OCI-LY7 (cell line): ENCODE results near the gene KRTAP22-1. TPM values are rescaled to one million over a fixed set of nuclear protein-coding genes. Genes with fewer than 3 reads are reported as not detected.

Source experiments
- BruUV-seq: library from RNA; stranded (reverse); fragments of 400-500 nt; replicated peaks from 2 replicates; lab custom pipeline; 2021; lab: Mats Ljungman, UMichigan
- CTCF ChIA-PET: fragments of 300-600 bp; sonication (Branson Sonifier 250); formaldehyde crosslinking; loops from one replicate; lab custom pipeline; 2022; ENCODE audit warnings: antibody characterized with exemption; ENCODE audit not compliant: unreplicated experiment; lab: Charles Lee
- POLR2A ChIA-PET: fragments of 300-600 bp; sonication (Branson Sonifier 250); formaldehyde crosslinking; loops from one replicate; lab custom pipeline; 2022; ENCODE audit warnings: antibody characterized with exemption; lab: Charles Lee
- DNase-seq: peaks from one replicate; pipeline ENCODE4 v3.0.0-alpha.2; 2015; ENCODE audit warnings: low spot score
- H2AFZ ChIP-seq: fragments of 200-600 bp; sonication (generic), shearing (Covaris generic); 2 replicates; pipeline ENCODE4 v1.6.1; 2014; ENCODE audit warnings: mild to moderate bottlenecking, antibody characterized with exemption, low read length, moderate library complexity
- H3K27ac ChIP-seq: fragments of 200-600 bp; sonication (generic); 2 replicates; pipeline ENCODE4 v1.5.1; 2014; ENCODE audit warnings: mixed run types, low read depth, mild to moderate bottlenecking, moderate library complexity, low read length, inconsistent platforms; ENCODE audit not compliant: poor library complexity, severe bottlenecking
- H3K36me3 ChIP-seq: fragments of 200-600 bp; sonication (generic); 2 replicates; pipeline ENCODE4 v1.6.1; 2014; ENCODE audit warnings: mild to moderate bottlenecking, antibody characterized with exemption, low read length, moderate library complexity, mixed read lengths; ENCODE audit not compliant: insufficient read depth
- H3K4me1 ChIP-seq: fragments of 200-600 bp; sonication (generic); 2 replicates; pipeline ENCODE4 v1.5.1; 2014; ENCODE audit warnings: mild to moderate bottlenecking, low read length; ENCODE audit not compliant: insufficient read depth, poor library complexity, severe bottlenecking
- H3K4me2 ChIP-seq: fragments of 200-600 bp; sonication (generic); 2 replicates; pipeline ENCODE4 v1.6.1; 2014; ENCODE audit warnings: mild to moderate bottlenecking, low read length
- H3K4me3 ChIP-seq: fragments of 200-600 bp; sonication (generic); 2 replicates; pipeline ENCODE4 v1.5.1; 2014; ENCODE audit warnings: mild to moderate bottlenecking, low read depth, low read length; ENCODE audit not compliant: poor library complexity, severe bottlenecking
- H3K79me2 ChIP-seq: fragments of 200-600 bp; sonication (generic); 2 replicates; pipeline ENCODE4 v1.6.1; 2016; ENCODE audit warnings: low read depth, mild to moderate bottlenecking, low read length, moderate library complexity, mixed read lengths; ENCODE audit not compliant: insufficient read depth
- H3K9me2 ChIP-seq: fragments of 200-600 bp; sonication (generic); 2 replicates; pipeline ENCODE4 v1.6.1; 2016; ENCODE audit warnings: mild to moderate bottlenecking, low read length, mixed read lengths; ENCODE audit not compliant: insufficient read depth
- H3K9me3 ChIP-seq: fragments of 200-600 bp; sonication (generic); 2 replicates; pipeline ENCODE4 v1.6.1; 2014; ENCODE audit warnings: mild to moderate bottlenecking, mixed run types, low read length, mixed read lengths
- H4K20me1 ChIP-seq: fragments of 200-600 bp; sonication (generic); 2 replicates; pipeline ENCODE4 v1.6.1; 2014; ENCODE audit warnings: mild to moderate bottlenecking, antibody characterized with exemption, low read length, moderate library complexity, mixed read lengths; ENCODE audit not compliant: insufficient read depth
- EZH2phosphoT487 ChIP-seq: fragments of 200-600 bp; sonication (generic); IDR thresholded peaks from 2 replicates; pipeline ENCODE4 v1.6.1; 2018; ENCODE audit warnings: low read depth, borderline replicate concordance, mild to moderate bottlenecking, mixed run types, antibody characterized with exemption, low read length, moderate library complexity, mixed read lengths
- intact Hi-C: fragments of 100-400 bp; cut with micrococcal nuclease; formaldehyde crosslinking; loops from one replicate; pipeline ENCODE4 v1.10.0; 2022; ENCODE audit not compliant: unreplicated experiment
- total RNA-seq, 2 experiments: library from RNA; depleted of rRNA in 1 of 2; stranded (reverse); fragments of >200 nt in 1 of 2; shearing (Covaris generic) in 1 of 2; gene quantifications; 2 replicates each; pipeline ENCODE4 v1.2.3, GENCODE V29; 2014 to 2022
- TF ChIP-seq, protein P1 (sequence below): fragments of 200-600 bp; sonication (generic); conservative IDR thresholded peaks from 2 replicates; pipeline ENCODE4 v1.5.1; 2014; ENCODE audit warnings: mild to moderate bottlenecking, antibody characterized with exemption, low read length, moderate library complexity, mixed read lengths

KRTAP22-1 gene
- total RNA-seq, 2 experiments from 2014 or later = not detected

DNA sequence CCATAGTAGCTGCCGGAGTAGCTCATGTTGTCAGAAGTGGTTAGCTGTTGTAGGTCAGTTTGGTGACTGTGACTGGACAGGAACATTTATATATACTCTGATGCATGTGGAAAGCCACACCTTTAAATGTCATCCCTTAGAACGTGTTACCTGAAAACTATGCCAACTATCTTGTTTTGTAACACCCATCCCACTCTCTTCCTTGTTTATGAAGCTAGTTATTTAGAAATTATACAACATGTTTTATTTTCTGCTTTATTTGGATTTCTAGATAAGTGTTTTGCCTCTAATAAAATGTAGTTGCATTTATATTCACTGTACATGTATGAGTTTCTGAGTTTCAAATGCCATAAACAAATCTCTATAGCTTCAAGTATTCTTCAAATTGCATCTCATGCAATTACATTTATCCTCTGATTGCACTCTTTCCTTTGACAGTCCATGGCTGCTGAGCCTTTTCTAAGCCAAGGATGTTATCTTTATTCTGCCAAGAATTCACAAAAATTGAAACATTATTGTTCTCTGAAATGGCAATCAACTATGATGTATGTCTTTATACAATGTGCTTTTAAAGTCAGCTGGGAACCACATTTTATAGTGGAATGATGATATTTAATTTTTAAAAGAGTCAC lies 39.5 kb upstream of the KRTAP22-1 start, which contains the start of gene KRTAP19-7:
TSS of gene KRTAP19-7 (minus strand) at position 51 of the 632 bp plus-strand sequence. CDS start at position 26, 25 bp downstream.
- no peaks in the 10 kb centered on the region for H3K4me1 ChIP-seq
- BruUV-seq = no TSS peak
- ChIA-PET CTCF (interaction anchor here (1.1 kb wide), 1 partner anchor 115 kb away, joined by 3 read pairs; no protein-coding TSS in a partner anchor), POLR2A (no interaction called here)
- no peaks in the 10 kb centered on the region for H3K9me3 ChIP-seq
- H3K4me3 ChIP-seq = no peak within 1 kb of the TSS
- no peak within 1 kb of the TSS for H2AFZ ChIP-seq
- H3K27ac ChIP-seq = no peak within 1 kb of the TSS
- H3K79me2 ChIP-seq = no peaks in the 10 kb centered on the region
- TF ChIP-seq, protein P1, sequence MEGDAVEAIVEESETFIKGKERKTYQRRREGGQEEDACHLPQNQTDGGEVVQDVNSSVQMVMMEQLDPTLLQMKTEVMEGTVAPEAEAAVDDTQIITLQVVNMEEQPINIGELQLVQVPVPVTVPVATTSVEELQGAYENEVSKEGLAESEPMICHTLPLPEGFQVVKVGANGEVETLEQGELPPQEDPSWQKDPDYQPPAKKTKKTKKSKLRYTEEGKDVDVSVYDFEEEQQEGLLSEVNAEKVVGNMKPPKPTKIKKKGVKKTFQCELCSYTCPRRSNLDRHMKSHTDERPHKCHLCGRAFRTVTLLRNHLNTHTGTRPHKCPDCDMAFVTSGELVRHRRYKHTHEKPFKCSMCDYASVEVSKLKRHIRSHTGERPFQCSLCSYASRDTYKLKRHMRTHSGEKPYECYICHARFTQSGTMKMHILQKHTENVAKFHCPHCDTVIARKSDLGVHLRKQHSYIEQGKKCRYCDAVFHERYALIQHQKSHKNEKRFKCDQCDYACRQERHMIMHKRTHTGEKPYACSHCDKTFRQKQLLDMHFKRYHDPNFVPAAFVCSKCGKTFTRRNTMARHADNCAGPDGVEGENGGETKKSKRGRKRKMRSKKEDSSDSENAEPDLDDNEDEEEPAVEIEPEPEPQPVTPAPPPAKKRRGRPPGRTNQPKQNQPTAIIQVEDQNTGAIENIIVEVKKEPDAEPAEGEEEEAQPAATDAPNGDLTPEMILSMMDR = no peak
- no peak for TF ChIP-seq EZH2phosphoT487
- no peak for DNase-seq
- intact Hi-C loops = no loop called here
- H3K9me2 ChIP-seq = no peaks in the 10 kb centered on the region
- H3K4me2 ChIP-seq = no peak within 1 kb of the TSS
- H4K20me1 ChIP-seq = no peaks in the 10 kb centered on the region
- H3K36me3 ChIP-seq = no peaks in the 10 kb centered on the region

DNA sequence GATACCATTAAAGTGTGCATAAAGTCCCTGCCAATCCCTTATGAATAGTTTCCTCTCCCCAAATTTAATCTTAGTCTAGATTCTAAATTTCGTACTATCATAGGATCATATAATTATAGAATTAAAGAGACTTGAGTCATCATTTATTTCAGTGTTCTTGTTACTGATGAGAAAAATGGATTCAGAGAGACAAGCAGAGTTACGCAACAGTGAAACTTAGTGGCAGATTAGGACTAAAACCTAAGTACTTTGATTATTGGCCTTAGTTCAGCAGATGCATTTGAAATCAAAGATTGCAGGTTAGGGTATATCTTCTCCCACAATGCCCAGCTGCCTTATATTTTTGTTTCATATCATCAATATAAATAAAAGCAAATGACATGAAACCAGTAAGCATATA lies 38.9 kb upstream of the KRTAP22-1 start:
- Histone ChIP-seq H3K4me2 (no peak overlapping the region), H3K4me3 (no peak overlapping the region), H3K36me3 (no peaks in the 10 kb centered on the region), H3K27ac (no peak overlapping the region), H3K79me2 (no peaks in the 10 kb centered on the region), H4K20me1 (no peaks in the 10 kb centered on the region), H3K9me3 (no peaks in the 10 kb centered on the region), H2AFZ (no peak overlapping the region), H3K9me2 (no peaks in the 10 kb centered on the region), H3K4me1 (no peaks in the 10 kb centered on the region)
- intact Hi-C loops = no loop called here
- CTCF ChIA-PET = no interaction called here
- TF ChIP-seq, protein P1 = no peak
- POLR2A ChIA-PET = no interaction called here
- no peak for DNase-seq
- BruUV-seq = no TSS peak

DNA sequence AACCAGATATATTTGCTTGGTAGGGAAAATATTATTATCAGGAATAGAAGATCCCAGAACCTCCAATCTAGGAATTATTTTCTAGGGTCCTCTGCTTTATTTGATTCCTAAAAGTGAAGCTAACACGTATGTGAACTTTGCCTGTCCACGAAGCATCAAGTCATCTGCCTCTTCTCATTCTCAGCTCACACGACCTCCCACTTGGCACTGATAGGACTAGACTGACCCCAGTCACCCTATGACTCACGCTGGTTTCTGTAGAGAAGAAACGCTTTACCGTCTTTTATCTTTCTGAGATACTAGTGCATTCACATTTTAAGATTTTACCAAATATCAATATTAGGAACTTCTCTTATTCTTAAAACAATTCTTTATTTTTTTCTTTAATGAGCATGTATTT lies 37.8 kb upstream of the KRTAP22-1 start:
- no peak for DNase-seq
- Histone ChIP-seq H3K9me2 (no peaks in the 10 kb centered on the region), H3K4me3 (no peak overlapping the region), H3K79me2 (no peaks in the 10 kb centered on the region), H3K4me2 (no peak overlapping the region), H3K27ac (no peak overlapping the region), H3K9me3 (no peaks in the 10 kb centered on the region), H4K20me1 (no peaks in the 10 kb centered on the region), H2AFZ (no peak overlapping the region), H3K4me1 (no peaks in the 10 kb centered on the region), H3K36me3 (no peaks in the 10 kb centered on the region)
- TF ChIP-seq EZH2phosphoT487 = no peak
- TF ChIP-seq, protein P1 = no peak
- intact Hi-C loops = no loop called here
- no TSS peak for BruUV-seq
- ChIA-PET CTCF (no interaction called here), POLR2A (no interaction called here)
